ENCODE results near the gene PYGL.

- no peak for TF ChIP-seq CTCF (IDR thresholded peaks at IDR 0.05)
- no peak for TF ChIP-seq POLR2A (IDR thresholded peaks at IDR 0.05)
Measured at GRCh38 chr14:50922803-50923202, 21.5 kb downstream of the PYGL start.
